LNCAP (cell line): ENCODE results near the gene NUDT8.

Experiments used
- CTCF ChIP-seq: fragments of 450-650 bp; IDR thresholded peaks from 2 replicates; pipeline ENCODE4 v1.5.1; 2017; ENCODE audit warnings: mild to moderate bottlenecking

The NUDT8 gene

GRCh38 chr11:67629386-67630227, at the start of gene NUDT8:
TSS of gene NUDT8 (minus strand) at chr11:67629937. CDS start at chr11:67629911, 26 bp downstream.
- peak; percentile 85 for TF ChIP-seq CTCF

- no peak for TF ChIP-seq CTCF
Observed at GRCh38 chr11:67675058-67675747, 45.5 kb upstream of the NUDT8 start.

- no peak for TF ChIP-seq CTCF
Observed at GRCh38 chr11:67674442-67674871, 44.7 kb upstream of the NUDT8 start, which contains the start of gene ALDH3B2. TSS of gene ALDH3B2 (minus strand) at chr11:67674623. CDS start at chr11:67666935, 7,688 bp downstream.

GRCh38 chr11:67673902-67674301, 44.2 kb upstream of the NUDT8 start:
- TF ChIP-seq CTCF = no peak

GRCh38 chr11:67673358-67673757, 43.6 kb upstream of the NUDT8 start:
- no peak for TF ChIP-seq CTCF

GRCh38 chr11:67671211-67671520, 41.4 kb upstream of the NUDT8 start:
- TF ChIP-seq CTCF = no peak

- TF ChIP-seq CTCF = no peak
Observed at GRCh38 chr11:67670316-67671210, 40.8 kb upstream of the NUDT8 start.
